ENCODE measurements around the gene NELFCD. TPM values are rescaled to one million over a fixed set of nuclear protein-coding genes. Genes with fewer than 3 reads are reported as not detected.

NELFCD gene
- total and polyA plus RNA-seq, 9 donors: 36.0 to 69.6 (median 58.9) TPM

DNA sequence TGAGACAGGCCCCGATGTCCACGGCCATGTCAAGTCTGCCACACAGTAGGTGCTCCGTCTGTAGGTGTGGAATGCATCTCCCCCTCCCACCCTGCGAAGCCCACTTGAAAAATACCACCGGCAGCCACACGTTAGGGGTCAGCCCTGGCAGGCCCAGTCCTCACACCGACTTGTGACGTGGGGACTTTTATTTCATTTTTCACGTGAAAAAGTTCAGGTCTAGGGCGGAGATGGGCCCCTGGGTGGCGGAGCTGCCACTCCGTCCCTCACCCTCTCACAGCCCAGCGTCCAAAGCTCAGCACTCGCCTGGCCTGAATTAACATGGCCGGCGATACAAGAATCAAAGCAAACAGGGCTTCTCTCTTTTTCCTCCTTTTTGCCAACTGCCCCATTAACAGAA, 34.4 kb downstream of the NELFCD start:
- Histone ChIP-seq H3K27me3 (ENCODE audit: control insufficient read depth, insufficient read depth, low read length) (no peaks in the 10 kb centered on the region), H3K4me1 (ENCODE audit: control insufficient read depth, insufficient read depth, low read length) (peaks cover 12% of the 10 kb centered on the region), H3K27ac (ENCODE audit: low read length) (no peak overlapping the region), H3K9me3 (replicated peaks; ENCODE audit: control insufficient read depth, low read depth, low read length) (no peaks in the 10 kb centered on the region), H3K4me3 (ENCODE audit: low read length) (no peak overlapping the region), H3K36me3 (ENCODE audit: control insufficient read depth, insufficient read depth, low read length) (no peaks in the 10 kb centered on the region)
- WGBS (ENCODE audit: insufficient coverage): 77% methylated on average over 11 of the region's 16 CpGs
- DNase-seq: no peak

DNA sequence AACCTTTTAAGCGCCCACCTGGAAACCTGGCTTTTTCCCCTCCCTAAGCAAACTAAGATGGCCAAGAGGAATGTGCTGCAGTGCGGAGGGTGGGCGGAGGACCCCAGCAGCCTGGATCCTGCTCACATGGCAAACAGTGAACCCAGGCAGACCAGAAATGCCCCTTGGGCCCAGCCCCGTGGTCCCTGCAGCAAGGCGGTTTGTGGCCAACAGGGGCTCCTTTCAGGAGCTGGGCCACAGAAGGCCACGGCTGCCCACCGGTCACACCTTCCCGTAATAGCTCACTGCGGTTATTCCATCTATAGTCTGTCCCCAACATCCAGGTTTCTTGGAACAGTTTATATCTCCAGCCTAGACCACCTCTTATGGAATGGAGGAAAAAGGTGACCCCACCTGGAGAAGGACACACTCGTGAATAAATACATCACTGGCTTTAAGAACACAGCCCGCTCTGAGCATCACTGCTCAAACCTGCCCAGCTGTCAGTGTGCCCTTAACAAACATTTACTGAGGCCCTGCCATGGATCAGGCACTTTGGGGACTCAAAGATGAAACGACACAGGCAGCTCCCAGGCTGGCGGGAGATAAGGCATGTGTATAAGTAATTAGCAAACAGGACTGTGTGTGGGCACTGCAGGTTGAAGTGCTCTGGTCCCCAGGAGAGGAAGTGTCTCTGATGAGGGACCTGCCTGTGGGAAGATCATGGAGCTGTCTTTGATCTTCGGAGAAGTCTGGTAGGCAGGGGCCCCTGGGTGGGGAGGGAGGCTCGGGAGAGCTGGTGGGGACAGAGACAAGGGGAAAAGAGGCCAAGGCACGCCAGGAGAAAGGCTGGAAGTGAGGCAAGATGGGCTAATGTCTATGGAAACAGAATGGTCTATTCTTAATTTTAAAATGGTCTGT, 35.0 kb downstream of the NELFCD start:
- H3K27ac ChIP-seq (ENCODE audit: low read length): no peak overlapping the region
- H3K27me3 ChIP-seq (ENCODE audit: control insufficient read depth, insufficient read depth, low read length): no peaks in the 10 kb centered on the region
- no peak overlapping the region for H3K4me3 ChIP-seq (ENCODE audit: low read length)
- 68% methylated on average over 14 of the region's 16 CpGs for WGBS (ENCODE audit: insufficient coverage)
- H3K4me1 ChIP-seq (ENCODE audit: control insufficient read depth, insufficient read depth, low read length): peaks cover 7% of the 10 kb centered on the region
- no peaks in the 10 kb centered on the region for H3K9me3 ChIP-seq (replicated peaks; ENCODE audit: control insufficient read depth, low read depth, low read length)
- no peak for DNase-seq
- no peaks in the 10 kb centered on the region for H3K36me3 ChIP-seq (ENCODE audit: control insufficient read depth, insufficient read depth, low read length)

DNA sequence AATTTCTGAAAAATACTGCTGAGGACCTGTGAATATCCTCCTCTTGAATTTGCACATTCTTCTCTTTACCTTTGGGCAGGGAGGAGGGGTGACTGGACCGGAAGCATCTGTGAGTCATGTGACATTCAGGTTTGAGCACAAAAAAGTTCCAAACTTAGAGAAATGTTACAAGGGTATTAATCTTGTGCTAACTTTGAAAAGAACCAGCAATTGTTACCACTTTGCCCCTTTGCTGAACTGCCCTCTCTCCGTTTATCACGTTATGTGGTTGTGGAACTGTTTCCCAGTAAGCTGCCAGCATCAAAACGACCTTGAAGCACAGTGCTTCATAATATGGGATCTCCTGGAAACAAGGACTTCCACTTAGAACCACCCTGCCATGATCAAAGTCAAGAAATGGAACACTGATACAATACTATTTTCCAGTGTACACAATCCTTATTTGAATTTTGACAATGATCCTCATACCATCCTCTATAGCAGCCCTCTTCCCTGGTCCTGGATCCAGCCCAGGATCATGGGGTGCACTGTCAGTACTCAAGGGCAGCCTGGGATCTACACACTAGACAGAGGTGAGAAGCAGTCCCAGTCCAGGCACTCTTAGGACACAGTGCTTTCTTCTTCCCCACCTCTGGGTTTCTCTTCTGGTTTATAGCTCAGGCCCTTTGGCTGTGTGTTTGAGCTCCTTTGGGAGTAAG, 35.9 kb downstream of the NELFCD start:
- no peak overlapping the region for H3K4me3 ChIP-seq (ENCODE audit: low read length)

GRCh38 chr20:59017493-59018231, 36.6 kb downstream of the NELFCD start:
- peaks cover 2% of the 10 kb centered on the region for H3K36me3 ChIP-seq (ENCODE audit: control insufficient read depth, insufficient read depth, low read length)
- no peaks in the 10 kb centered on the region for H3K9me3 ChIP-seq (replicated peaks; ENCODE audit: control insufficient read depth, low read depth, low read length)
- no peaks in the 10 kb centered on the region for H3K27me3 ChIP-seq (ENCODE audit: control insufficient read depth, insufficient read depth, low read length)
- H3K4me3 ChIP-seq (ENCODE audit: low read length): no peak overlapping the region
- no peaks in the 10 kb centered on the region for H3K4me1 ChIP-seq (ENCODE audit: control insufficient read depth, insufficient read depth, low read length)
- H3K27ac ChIP-seq (ENCODE audit: low read length): no peak overlapping the region
- WGBS (ENCODE audit: insufficient coverage): 90% methylated on average over 14 of the region's 16 CpGs
- no peak for DNase-seq

More for the DNA sequence above, 35.9 kb downstream of the NELFCD start:
- Histone ChIP-seq H3K27ac (ENCODE audit: low read length) (no peak overlapping the region), H3K9me3 (replicated peaks; ENCODE audit: control insufficient read depth, low read depth, low read length) (no peaks in the 10 kb centered on the region), H3K4me1 (ENCODE audit: control insufficient read depth, insufficient read depth, low read length) (no peaks in the 10 kb centered on the region), H3K36me3 (ENCODE audit: control insufficient read depth, insufficient read depth, low read length) (no peaks in the 10 kb centered on the region), H3K27me3 (ENCODE audit: control insufficient read depth, insufficient read depth, low read length) (no peaks in the 10 kb centered on the region)
- no CpG with 5 or more reads among the region's 4 CpGs for WGBS (ENCODE audit: insufficient coverage)
- DNase-seq: no peak

GRCh38 chr20:59018817-59019216, 37.8 kb downstream of the NELFCD start:
- Histone ChIP-seq H3K4me1 (ENCODE audit: control insufficient read depth, insufficient read depth, low read length) (no peaks in the 10 kb centered on the region), H3K9me3 (replicated peaks; ENCODE audit: control insufficient read depth, low read depth, low read length) (no peaks in the 10 kb centered on the region), H3K4me3 (ENCODE audit: low read length) (no peak overlapping the region), H3K27me3 (ENCODE audit: control insufficient read depth, insufficient read depth, low read length) (no peaks in the 10 kb centered on the region), H3K27ac (ENCODE audit: low read length) (no peak overlapping the region), H3K36me3 (ENCODE audit: control insufficient read depth, insufficient read depth, low read length) (peaks cover 8% of the 10 kb centered on the region)
- no peak for DNase-seq
- WGBS (ENCODE audit: insufficient coverage): 95% methylated on average over 8 of the region's 10 CpGs

- Histone ChIP-seq H3K9me3 (replicated peaks; ENCODE audit: control insufficient read depth, low read depth, low read length) (no peaks in the 10 kb centered on the region), H3K4me1 (ENCODE audit: control insufficient read depth, insufficient read depth, low read length) (no peaks in the 10 kb centered on the region), H3K27me3 (ENCODE audit: control insufficient read depth, insufficient read depth, low read length) (no peaks in the 10 kb centered on the region), H3K4me3 (ENCODE audit: low read length) (no peak within 1 kb of the TSS), H3K36me3 (ENCODE audit: control insufficient read depth, insufficient read depth, low read length) (peaks cover 12% of the 10 kb centered on the region), H3K27ac (ENCODE audit: low read length) (no peak within 1 kb of the TSS)
- DNase-seq: no peak
- 94% methylated on average over 3 of the region's 5 CpGs for WGBS (ENCODE audit: insufficient coverage)
Observed at GRCh38 chr20:59019217-59019616, 38.2 kb downstream of the NELFCD start, which contains the start of gene TUBB1. Gene TUBB1 (plus strand): TSS chr20:59019429. CDS start chr20:59019523, 94 bp downstream.

DNA sequence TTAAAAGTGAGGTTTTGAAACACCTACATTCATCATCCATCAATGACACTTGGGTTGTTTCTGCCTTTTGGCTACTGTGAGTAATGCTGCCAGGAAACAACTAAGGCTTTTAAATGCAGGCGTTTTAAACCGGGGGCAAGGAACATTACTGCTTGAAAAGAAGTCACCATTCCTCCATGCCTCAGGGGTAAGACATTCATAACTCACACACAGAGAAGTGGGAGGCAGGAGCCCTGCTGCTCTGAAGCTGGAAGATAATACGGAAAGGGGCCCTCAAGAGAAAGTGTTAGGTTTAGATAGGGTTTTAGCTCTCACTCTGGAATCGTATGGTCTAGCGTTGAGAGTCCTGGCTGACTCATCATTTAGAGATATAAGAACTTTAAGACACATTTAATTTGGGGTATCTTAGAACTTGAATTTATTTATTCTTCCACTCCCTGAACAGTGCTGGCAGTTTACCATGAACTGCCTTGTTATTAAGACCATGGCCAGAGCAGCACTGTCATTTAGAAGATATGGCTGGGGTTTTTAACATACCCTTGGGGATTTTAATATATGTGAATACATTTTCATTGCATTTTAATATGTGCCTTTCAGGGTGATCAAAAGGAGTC, 40.0 kb downstream of the NELFCD start:
- peaks cover 24% of the 10 kb centered on the region for H3K36me3 ChIP-seq (ENCODE audit: control insufficient read depth, insufficient read depth, low read length)
- H3K27ac ChIP-seq (ENCODE audit: low read length): no peak overlapping the region
- H3K27me3 ChIP-seq (ENCODE audit: control insufficient read depth, insufficient read depth, low read length): no peaks in the 10 kb centered on the region
- H3K4me1 ChIP-seq (ENCODE audit: control insufficient read depth, insufficient read depth, low read length): no peaks in the 10 kb centered on the region
- H3K9me3 ChIP-seq (replicated peaks; ENCODE audit: control insufficient read depth, low read depth, low read length): no peaks in the 10 kb centered on the region
- no CpG with 5 or more reads among the region's 5 CpGs for WGBS (ENCODE audit: insufficient coverage)
- no peak for DNase-seq
- H3K4me3 ChIP-seq (ENCODE audit: low read length): no peak overlapping the region

GRCh38 chr20:59022754-59023153, 41.7 kb downstream of the NELFCD start:
- Histone ChIP-seq H3K27me3 (ENCODE audit: control insufficient read depth, insufficient read depth, low read length) (no peaks in the 10 kb centered on the region), H3K4me3 (ENCODE audit: low read length) (no peak overlapping the region), H3K9me3 (replicated peaks; ENCODE audit: control insufficient read depth, low read depth, low read length) (no peaks in the 10 kb centered on the region), H3K4me1 (ENCODE audit: control insufficient read depth, insufficient read depth, low read length) (no peaks in the 10 kb centered on the region), H3K36me3 (ENCODE audit: control insufficient read depth, insufficient read depth, low read length) (peaks cover 31% of the 10 kb centered on the region), H3K27ac (ENCODE audit: low read length) (no peak overlapping the region)
- no peak for DNase-seq
- 82% methylated on average over 15 of the region's 15 CpGs for whole genome bisulfite sequencing (ENCODE audit: insufficient coverage)

- Histone ChIP-seq H3K4me1 (ENCODE audit: control insufficient read depth, insufficient read depth, low read length) (no peaks in the 10 kb centered on the region), H3K36me3 (ENCODE audit: control insufficient read depth, insufficient read depth, low read length) (peaks cover 32% of the 10 kb centered on the region), H3K27me3 (ENCODE audit: control insufficient read depth, insufficient read depth, low read length) (no peaks in the 10 kb centered on the region), H3K4me3 (ENCODE audit: low read length) (no peak overlapping the region), H3K9me3 (replicated peaks; ENCODE audit: control insufficient read depth, low read depth, low read length) (no peaks in the 10 kb centered on the region), H3K27ac (ENCODE audit: low read length) (no peak overlapping the region)
- no peak for DNase-seq
- WGBS (ENCODE audit: insufficient coverage): 97% methylated on average over 13 of the region's 13 CpGs
Observed at GRCh38 chr20:59023616-59024015, 42.6 kb downstream of the NELFCD start.

Data from muscle of leg (tissue), 11 donors.